Activated naive CD4-positive, alpha-beta T cell (primary cell): ENCODE results near the gene ECE1.

Experiments used
- DNase-seq, 4 experiments: peaks; one replicate each; lab custom pipeline; 2025; lab: John Stamatoyannopoulos, UW

Gene ECE1

GRCh38 chr1:21289700-21290545 lies at the start of gene ECE1:
ECE1 (minus strand) TSS chr1:21290463; CDS start chr1:21290414, 49 bp downstream.
- peak in 2 of 4 experiments; percentile 18 to 35 for DNase-seq

GRCh38 chr1:21339356-21340229 lies 49.3 kb upstream of the ECE1 start:
- no peak for DNase-seq

GRCh38 chr1:21338573-21339355 lies 48.5 kb upstream of the ECE1 start:
- no peak for DNase-seq

- DNase-seq = no peak
Measured at GRCh38 chr1:21337928-21338572, 47.8 kb upstream of the ECE1 start.

GRCh38 chr1:21337454-21337927 lies 47.2 kb upstream of the ECE1 start:
- no peak for DNase-seq

GRCh38 chr1:21337010-21337437 lies 46.8 kb upstream of the ECE1 start:
- DNase-seq = no peak

- DNase-seq = no peak
Measured at GRCh38 chr1:21335750-21336224, 45.5 kb upstream of the ECE1 start.

GRCh38 chr1:21335088-21335691 lies 44.9 kb upstream of the ECE1 start:
- no peak for DNase-seq

- peak in 2 of 4 experiments; percentile 38 to 59 for DNase-seq
Measured at GRCh38 chr1:21334214-21335087, 44.2 kb upstream of the ECE1 start.

GRCh38 chr1:21333824-21334213 lies 43.6 kb upstream of the ECE1 start:
- DNase-seq = no peak

- no peak for DNase-seq
Measured at GRCh38 chr1:21332554-21333311, 42.5 kb upstream of the ECE1 start.

- DNase-seq = no peak
Measured at GRCh38 chr1:21331752-21332478, 41.7 kb upstream of the ECE1 start.

GRCh38 chr1:21330544-21330943 lies 40.3 kb upstream of the ECE1 start:
- no peak for DNase-seq

- peak in 2 of 4 experiments; percentile 8 to 11 for DNase-seq
Measured at GRCh38 chr1:21329209-21329844, 39.1 kb upstream of the ECE1 start.

- no peak for DNase-seq
Measured at GRCh38 chr1:21327566-21328323, 37.5 kb upstream of the ECE1 start.

GRCh38 chr1:21326861-21327344 lies 36.6 kb upstream of the ECE1 start:
- DNase-seq = no peak
